DMS153 treated with DMSO at 0.1 percent for 48 hours (cell line): Measurements from ENCODE around the gene SLC28A2.

Source experiments
- DNase-seq: peaks from one replicate; lab custom pipeline; 2025; ENCODE audit not compliant: unreplicated experiment; lab: John Stamatoyannopoulos, UW

Gene SLC28A2

GRCh38 chr15:45320581-45321205 lies 68.7 kb downstream of the SLC28A2 start:
- DNase-seq: no peak

GRCh38 chr15:45326280-45326679 lies 74.2 kb downstream of the SLC28A2 start:
- DNase-seq: no peak

- no peak for DNase-seq
Measured at GRCh38 chr15:45326741-45327140, 74.7 kb downstream of the SLC28A2 start.
